ENCODE measurements around the gene CCN5. TPM values are rescaled to one million over a fixed set of nuclear protein-coding genes. Genes with fewer than 3 reads are reported as not detected.

Gene CCN5
- polyA plus RNA-seq, 10 donors, result 0.07 to 0.21 (median 0.13) TPM

- DNase-seq, result no peak
Observed at GRCh38 chr20:44735816-44736169, 20.6 kb downstream of the CCN5 start.

DNA sequence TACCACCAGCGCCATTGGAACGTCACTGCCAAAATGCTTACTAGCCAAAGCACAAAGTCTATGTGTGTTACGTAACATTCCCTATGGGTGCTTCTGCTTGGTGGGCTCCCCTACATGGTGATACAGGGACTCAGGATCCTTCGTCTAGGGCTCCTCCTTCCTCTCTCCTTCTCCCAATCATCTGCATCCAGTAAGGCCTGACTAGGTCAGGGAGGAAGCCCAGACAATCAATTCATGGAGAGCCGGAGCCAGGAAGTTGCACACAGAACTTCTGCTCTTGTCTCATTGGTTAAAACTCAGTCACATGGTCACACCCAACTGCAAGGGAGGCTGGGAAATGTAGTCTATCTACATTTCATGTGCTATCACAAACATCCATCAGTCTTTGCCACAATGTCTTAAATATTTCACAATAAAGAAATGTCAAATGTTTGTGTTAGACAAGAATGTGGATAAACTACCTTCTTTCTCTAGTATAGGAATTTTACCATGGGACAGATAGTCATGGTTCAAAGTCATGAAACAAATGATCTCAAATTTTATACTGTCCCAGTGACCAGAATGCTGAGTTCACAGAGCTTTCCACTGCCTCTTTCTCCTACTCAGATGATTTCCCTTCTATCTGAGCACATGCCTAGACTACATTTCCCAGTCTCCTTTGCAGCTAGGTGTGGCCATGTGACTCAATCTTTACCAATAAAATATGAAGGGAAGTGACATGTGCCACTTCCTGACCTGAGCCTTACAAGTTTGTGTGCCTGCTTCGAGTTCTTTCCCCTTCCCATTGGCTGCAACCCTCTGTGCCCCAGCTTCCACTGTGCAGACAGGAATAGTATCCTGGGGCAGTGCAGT, 21.2 kb downstream of the CCN5 start:
- DNase-seq, result peak; percentile 70 to 85 (median 81)

- no peak for DNase-seq
Observed at GRCh38 chr20:44737116-44737515, 21.9 kb downstream of the CCN5 start.

- DNase-seq, result peak; percentile 49 to 82 (median 60)
Observed at GRCh38 chr20:44738813-44739477, 23.8 kb downstream of the CCN5 start.

DNA sequence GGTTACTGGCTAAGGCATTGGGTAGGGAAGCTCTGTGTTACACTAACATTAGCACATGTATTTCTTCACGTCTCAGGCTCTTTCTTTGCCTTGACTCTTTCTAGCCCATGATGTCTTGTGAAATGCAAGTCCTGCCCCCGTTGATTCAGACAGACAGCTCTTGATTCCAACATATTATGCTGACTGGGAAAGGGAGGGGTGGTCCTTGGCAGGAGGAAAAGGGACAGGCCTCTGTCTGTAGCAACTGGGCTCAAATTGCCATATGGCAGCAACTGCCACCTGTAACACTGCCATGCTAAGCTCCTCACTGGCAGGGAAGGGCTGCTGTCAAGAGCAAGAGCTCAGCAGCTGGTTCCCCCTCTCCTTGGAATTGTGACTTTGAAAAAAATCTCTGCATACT, 24.8 kb downstream of the CCN5 start:
- peak in 1 of 3 donors; percentile 44 for DNase-seq

- DNase-seq, result no peak
Observed at GRCh38 chr20:44742304-44743079, 27.3 kb downstream of the CCN5 start.

DNA sequence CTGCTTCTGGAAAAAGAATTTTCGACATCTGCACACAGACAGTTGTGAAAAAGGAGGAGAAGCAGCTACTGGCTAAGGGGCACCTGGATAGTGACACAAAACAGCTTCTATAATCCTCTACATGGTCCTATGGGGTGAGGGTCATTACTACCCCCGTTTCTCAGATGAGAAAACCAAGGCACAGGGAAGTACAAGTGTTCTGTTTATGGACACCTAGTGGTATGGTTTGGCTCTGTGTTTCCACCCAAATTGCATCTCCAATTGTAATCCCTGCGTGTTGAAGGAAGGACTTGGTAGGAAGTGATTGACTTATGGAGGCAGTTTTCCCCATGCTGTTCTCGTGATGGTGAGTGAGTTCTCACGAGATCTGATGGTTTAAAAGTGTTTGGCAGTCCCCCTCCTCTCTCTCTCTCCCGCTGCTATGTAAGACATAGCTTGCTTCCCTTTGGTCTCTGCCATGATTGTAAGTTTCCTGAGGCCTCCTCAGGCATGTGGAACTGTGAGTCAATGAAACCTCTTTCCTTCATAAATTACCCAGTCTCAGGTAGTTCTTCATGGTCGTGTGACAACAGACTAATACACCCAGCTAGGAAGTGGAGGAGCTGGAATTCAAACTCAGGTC, 28.0 kb downstream of the CCN5 start:
- no peak for DNase-seq

GRCh38 chr20:44743916-44744655, 28.9 kb downstream of the CCN5 start:
- DNase-seq, result no peak

DNA sequence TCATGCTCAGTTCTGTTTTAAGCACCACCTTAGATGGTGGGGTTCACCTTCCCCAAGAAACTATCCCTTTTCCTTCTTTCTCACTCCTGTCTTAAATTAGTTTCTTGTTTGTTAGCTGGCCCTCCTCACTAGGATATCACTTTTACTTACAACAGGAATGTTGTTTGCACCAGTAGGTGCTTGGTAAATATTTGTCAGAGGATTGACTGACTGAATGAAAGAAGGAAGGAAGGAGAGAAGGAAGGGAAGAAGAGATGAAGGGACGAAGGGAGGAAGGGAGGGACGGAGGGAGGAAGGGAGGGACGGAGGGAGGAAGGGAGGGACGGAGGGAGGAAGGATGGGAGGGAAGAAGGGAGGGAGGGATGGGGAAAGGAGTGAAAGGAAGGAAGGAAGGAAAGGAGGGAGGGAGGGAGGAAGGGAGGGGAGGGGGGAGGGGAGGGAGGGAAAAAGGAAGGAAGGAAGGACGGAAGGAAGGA, 30.0 kb downstream of the CCN5 start:
- DNase-seq, result peak in 1 of 3 donors; percentile 49

- DNase-seq, result peak in 1 of 3 donors; percentile 75
Observed at GRCh38 chr20:44745598-44746366, 30.6 kb downstream of the CCN5 start, which contains the start of gene KCNK15. Gene KCNK15, plus strand, starts transcription at chr20:44745865. Its CDS starts 46 bp downstream, at chr20:44745911.

- no peak for DNase-seq
Observed at GRCh38 chr20:44746367-44747165, 31.4 kb downstream of the CCN5 start.

- peak in 2 of 3 donors; percentile 63 to 82 for DNase-seq
Observed at GRCh38 chr20:44747166-44748004, 32.2 kb downstream of the CCN5 start.

GRCh38 chr20:44748005-44748370, 32.8 kb downstream of the CCN5 start:
- DNase-seq, result peak in 1 of 3 donors; percentile 67

GRCh38 chr20:44750081-44750805, 35.1 kb downstream of the CCN5 start:
- DNase-seq, result no peak

GRCh38 chr20:44752099-44752931, 37.1 kb downstream of the CCN5 start:
- DNase-seq, result no peak

DNA sequence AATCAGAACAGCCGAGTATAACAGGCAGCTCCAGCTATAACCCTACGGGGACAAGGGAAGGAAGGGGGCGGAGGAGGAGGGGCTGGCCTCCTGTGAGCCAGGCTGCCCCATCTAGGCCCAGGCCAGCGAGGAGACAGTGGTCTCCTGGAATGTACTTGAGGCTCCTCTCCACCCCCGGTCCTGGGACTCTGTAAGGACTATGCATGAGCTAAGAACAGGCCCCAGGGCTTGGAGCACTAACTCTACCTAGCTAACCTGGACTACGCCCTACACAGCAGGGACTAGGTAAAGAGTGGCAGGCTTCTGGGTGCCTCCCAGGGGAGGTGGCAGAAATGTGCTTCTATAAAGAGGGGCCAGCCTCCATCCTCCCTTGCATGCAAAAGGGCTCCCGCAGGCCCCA, 39.4 kb downstream of the CCN5 start:
- DNase-seq, result no peak

All from muscle of back (tissue), 11 donors.